Stimulated activated CD8-positive, alpha-beta memory T cell treated with anti-CD3 and anti-CD28 coated beads, Interleukin-15, amount 100 ng/mL, for 24 hours (primary cell): ENCODE measurements around the gene ZMAT2.
"Not testable (repeated sequence)": the region's sequence is repeated elsewhere in the genome, so short reads cannot be mapped to it uniquely, and the experiment has no call there.

Experiments
- DNase-seq: peaks from one replicate; pipeline ENCODE4 v3.0.0-alpha.2; 2020; ENCODE audit warnings: low read depth

ZMAT2 gene

GRCh38 chr5:140708787-140709186 is 8.5 kb downstream of the ZMAT2 start:
- DNase-seq = not testable (repeated sequence)

GRCh38 chr5:140710899-140711552 is 10.8 kb downstream of the ZMAT2 start:
- DNase-seq = peak; percentile 63

GRCh38 chr5:140711794-140712193 is 11.5 kb downstream of the ZMAT2 start:
- DNase-seq = no peak

DNA sequence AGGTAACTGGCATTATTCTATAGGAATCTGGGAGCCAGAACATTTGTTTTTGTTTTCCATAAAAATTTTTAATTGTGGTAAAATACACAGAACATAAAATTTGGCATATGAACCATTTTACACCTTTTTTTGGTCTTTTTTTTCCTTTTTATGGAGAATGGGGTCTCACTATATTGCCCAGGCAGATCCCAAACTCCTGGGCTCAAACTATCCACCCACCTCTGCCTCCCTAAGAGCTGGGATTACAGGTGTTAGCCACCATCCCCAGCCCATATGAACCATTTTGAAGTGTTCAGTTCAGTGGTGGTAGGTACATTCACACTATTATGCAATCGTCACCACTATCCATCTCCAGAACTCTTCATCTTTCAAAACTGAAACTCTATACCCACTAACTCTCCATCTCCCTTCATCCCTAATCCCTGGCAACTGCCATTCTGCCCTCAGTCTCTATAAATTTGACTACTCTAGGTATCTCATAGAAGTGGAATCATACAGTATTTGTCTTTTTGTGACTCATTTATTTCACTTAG is 13.4 kb downstream of the ZMAT2 start:
- no peak for DNase-seq

DNA sequence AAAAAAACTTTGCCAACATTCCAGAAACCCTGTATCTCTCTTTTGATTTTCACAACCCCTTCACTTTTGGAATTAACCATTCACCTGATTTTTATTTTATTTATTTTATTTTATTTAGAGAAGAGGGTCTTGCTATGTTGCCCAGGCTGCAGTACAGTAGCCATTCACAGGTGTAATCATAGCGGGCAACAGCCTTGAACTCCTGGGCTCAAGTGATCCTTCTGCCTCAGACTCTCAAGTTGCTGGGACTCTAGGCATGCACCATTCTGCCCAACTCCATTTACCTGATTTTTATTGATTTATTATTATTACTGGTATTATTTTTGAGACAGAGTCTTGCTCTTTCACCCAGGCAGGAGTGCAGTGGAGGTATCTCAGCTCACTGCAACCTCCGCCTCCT is 16.0 kb downstream of the ZMAT2 start:
- DNase-seq = not testable (repeated sequence)

DNA sequence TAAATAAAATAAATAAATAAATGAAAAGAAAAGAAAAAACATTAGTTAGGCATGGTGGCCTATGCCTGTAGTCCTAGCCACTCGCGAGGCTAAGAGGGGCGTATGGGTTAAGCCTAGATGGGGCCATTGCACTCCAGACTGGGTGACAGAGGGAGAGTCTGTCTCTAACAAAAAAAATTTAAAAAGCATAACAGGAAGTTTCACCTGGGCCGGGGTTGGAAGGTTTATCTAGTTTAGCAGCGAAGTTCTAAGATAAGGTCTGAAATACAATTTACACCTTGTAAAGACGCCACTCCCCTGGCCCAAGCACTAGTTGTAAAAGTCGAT is 18.0 kb downstream of the ZMAT2 start:
- DNase-seq = no peak

DNA sequence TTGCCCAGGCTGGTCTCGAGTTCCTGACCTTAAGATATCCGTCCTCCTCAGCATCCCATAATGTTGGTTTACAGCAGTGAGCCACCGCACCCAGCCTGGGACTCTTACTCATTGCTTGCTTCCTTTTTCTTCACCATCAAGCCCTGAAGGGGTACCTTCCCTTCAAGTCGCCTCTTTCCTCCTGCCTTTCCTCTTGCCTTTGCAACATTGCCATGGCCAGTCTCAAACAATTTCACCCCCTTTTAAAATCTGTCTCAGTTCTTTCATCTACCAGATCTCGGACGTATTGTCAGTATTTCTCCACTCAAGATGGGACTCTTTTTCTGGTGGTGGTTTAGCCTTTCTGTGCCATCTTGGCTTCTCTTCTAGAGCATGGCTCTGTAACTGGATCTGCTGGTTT is 20.5 kb downstream of the ZMAT2 start:
- not testable (repeated sequence) for DNase-seq

DNA sequence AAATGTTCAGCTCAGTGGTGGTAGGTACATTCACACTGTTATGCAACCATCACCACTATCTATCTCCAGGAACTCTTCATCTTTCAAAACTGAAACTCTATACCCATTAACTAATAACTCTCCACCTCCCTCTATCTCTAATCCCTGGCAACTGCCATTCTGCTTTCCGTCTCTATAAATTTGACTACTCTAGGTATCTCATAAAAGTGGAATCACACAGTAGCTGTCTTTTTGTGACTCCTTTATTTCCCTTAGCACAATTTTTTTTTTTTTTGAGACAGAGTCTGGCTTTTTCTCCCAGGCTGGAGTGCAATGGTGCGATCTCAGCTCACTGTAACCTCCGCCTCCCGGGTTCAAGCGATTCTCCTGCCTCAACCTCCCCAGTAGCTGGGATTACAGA is 21.1 kb downstream of the ZMAT2 start:
- DNase-seq = not testable (repeated sequence)

DNA sequence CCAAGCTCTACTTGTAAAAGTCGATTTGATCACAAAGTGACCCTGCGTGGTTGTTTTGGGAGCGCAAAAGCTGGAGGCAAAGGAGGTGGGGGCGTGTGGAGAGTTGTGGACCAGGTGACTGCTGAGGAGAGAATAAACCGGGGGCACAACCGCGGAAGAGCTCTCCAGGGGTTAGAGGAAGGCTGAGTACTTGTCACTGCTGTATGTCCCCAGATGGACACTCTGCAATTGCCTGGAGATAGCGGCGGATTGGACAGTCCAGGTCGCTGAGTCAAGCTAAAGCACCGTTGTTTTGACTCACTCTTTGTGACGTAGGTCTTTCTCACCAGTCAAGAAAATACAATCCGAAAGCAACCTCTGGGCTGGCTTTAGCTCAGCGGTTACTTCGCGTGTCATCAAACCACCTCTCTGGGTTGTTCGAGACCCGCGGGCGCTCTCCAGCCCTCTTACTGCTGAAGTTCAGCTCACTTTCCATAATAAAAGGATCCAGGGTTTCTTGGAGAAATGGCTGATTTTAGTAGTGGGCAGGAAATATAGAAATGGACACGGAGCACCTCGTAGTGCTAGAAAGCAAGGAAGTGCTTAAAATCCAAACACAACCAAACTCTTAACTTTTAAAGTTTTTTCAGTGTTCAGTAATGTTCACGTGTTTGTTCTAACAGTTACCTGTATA is 25.7 kb downstream of the ZMAT2 start:
- peak; percentile 64 for DNase-seq

GRCh38 chr5:140733098-140733497 is 32.9 kb downstream of the ZMAT2 start:
- no peak for DNase-seq

GRCh38 chr5:140734354-140734753 is 34.1 kb downstream of the ZMAT2 start:
- no peak for DNase-seq

- DNase-seq = no peak
These were observed 37.2 kb downstream of the ZMAT2 start for GRCh38 chr5:140737486-140737885.

DNA sequence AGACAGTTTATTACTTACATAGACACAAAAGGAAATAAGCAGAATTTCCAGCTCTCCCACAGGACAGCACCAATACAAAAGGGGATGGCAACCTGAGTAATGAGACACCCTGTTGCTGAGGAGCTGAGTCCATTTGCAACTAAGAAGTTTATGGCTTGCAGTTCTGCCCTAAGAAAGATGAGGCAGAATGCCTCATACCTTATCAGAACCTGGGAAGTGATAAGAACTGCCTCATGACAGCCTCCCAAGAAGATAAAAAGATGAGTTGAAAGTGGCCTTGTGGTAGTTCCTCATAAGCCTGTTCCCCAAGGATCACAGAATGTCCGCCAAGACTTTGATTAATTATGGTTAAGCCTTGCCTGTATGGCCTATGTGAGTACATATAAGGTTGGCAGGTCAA is 41.7 kb downstream of the ZMAT2 start:
- no peak for DNase-seq

DNA sequence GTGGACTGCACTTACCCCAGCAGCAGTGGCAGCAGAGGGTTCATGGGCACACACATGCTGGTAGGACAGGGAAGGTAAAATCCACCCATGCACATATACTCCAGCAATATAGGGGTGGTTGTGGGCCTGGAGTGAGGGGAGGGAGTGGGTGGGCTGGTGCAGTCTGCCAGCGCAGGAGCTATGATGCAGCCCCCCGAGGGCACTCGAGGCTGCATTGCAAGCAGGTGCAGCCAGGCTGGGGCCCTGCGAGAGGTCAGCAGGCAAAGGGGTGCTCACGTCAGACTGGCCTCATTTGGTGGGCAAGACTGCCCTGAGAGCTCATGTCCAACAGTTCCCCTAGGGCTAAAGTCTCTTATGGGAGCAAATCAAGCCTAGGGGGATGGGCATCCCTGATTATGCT is 53.3 kb downstream of the ZMAT2 start:
- no peak for DNase-seq
